Cardiac septum (tissue), 1 donor: ENCODE results near the gene TUT1. TPM values are rescaled to one million over a fixed set of nuclear protein-coding genes. Genes with fewer than 3 reads are reported as not detected.
"Not testable (repeated sequence)": the region's sequence is repeated elsewhere in the genome, so short reads cannot be mapped to it uniquely, and the experiment has no call there.

Experiments used
- DNase-seq: peaks from one replicate; pipeline ENCODE4 v3.0.0-alpha.2; 2020; ENCODE audit warnings: low spot score
- intact Hi-C: fragments of 100-400 bp; cut with DNase I; formaldehyde crosslinking; loops from one replicate; pipeline ENCODE4 v1.14.0; 2022
- long read RNA-seq: library from polyadenylated mRNA; unstranded; transcript quantifications from one replicate; pipeline ENCODE4 v2.0.0, GENCODE V29; 2021
- total RNA-seq: library from RNA; stranded (reverse); fragmentation: NEBNext Ultra II Directional; extraction: Animal tissue kit (Norgen Biotek cat#: 25700); gene quantifications from one replicate; pipeline ENCODE4 v1.2.1, GENCODE V29; 2021
- donor health status: DM: no; HTN: no; CAD: no.

Gene TUT1, protein sequence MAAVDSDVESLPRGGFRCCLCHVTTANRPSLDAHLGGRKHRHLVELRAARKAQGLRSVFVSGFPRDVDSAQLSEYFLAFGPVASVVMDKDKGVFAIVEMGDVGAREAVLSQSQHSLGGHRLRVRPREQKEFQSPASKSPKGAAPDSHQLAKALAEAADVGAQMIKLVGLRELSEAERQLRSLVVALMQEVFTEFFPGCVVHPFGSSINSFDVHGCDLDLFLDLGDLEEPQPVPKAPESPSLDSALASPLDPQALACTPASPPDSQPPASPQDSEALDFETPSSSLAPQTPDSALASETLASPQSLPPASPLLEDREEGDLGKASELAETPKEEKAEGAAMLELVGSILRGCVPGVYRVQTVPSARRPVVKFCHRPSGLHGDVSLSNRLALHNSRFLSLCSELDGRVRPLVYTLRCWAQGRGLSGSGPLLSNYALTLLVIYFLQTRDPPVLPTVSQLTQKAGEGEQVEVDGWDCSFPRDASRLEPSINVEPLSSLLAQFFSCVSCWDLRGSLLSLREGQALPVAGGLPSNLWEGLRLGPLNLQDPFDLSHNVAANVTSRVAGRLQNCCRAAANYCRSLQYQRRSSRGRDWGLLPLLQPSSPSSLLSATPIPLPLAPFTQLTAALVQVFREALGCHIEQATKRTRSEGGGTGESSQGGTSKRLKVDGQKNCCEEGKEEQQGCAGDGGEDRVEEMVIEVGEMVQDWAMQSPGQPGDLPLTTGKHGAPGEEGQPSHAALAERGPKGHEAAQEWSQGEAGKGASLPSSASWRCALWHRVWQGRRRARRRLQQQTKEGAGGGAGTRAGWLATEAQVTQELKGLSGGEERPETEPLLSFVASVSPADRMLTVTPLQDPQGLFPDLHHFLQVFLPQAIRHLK
- 11.7 TPM for total RNA-seq
- long read RNA-seq, transcript TUT1-202 (9 exons, 2,826 nt): major isoform, 15 of 27 reads
- long read RNA-seq, partial matches to known transcripts: 6 of 27 reads
- long read RNA-seq, other reads (novel, unspliced or antisense): 6 of 27 reads

DNA sequence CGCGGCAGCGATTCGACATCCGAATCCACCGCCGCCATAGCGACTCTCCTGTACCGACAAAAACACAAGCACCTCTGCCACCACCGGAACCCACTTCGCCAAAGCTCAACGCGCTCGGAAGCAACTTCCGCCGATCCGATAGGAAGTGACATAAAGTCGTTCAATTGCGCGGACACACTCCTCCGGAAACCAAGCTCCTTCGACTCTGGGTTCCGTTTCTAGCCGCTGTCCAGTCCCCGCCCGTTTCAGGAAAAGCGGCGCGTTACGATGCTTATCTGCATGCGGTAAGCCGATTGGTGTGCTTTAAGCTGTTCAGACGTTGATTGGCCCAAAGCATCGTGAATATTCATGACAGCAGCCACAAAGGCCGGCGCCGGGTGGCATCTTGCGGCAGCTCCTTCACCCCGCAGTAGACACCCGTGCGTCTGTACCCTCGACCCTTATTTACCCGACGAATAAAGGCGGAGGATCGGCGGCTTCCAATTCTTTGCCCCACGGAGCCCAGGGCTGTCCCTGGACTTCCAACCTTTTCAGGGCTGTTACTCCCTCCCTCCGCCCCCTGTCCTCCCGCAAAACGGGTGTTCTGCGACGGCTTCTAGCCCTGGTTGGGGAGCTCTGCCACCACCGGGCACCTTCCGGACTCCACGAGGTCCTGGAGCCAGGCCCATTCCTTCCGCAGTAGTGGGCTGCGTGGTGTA, at the start of gene TUT1:
Gene TUT1 (minus strand): TSS at position 76 of the 698 bp plus-strand sequence. CDS start 38 bp downstream, at position 38.
- DNase-seq: peak; percentile 96
- intact Hi-C loops: no loop called here

- no peak for DNase-seq
- intact Hi-C loops: loop anchor here (10.0 kb wide), 1 partner anchor 382 kb away; the partner anchor contains the start of gene SLC22A8
These were observed 41.2 kb upstream of the TUT1 start for GRCh38 chr11:62632492-62632891.

- no peak for DNase-seq
- intact Hi-C loops: no loop called here
These were observed 36.4 kb upstream of the TUT1 start for GRCh38 chr11:62627713-62628112.

- DNase-seq: no peak
These were observed 31.3 kb upstream of the TUT1 start for GRCh38 chr11:62622476-62623089.

GRCh38 chr11:62621567-62622470, 30.5 kb upstream of the TUT1 start, which contains the start of gene B3GAT3:
Gene B3GAT3, minus strand, starts transcription at chr11:62621986. Its CDS starts 39 bp downstream, at chr11:62621947.
- DNase-seq: peak; percentile 98
- intact Hi-C loops: loop anchor here (2.0 kb wide), 1 partner anchor 25 kb away; the partner anchor contains the start of gene GANAB

More at GRCh38 chr11:62622476-62623089, 31.3 kb upstream of the TUT1 start:
- intact Hi-C loops: loop anchor here (2.0 kb wide), 1 partner anchor 24 kb away; the partner anchor contains the start of gene GANAB

- intact Hi-C loops: no loop called here
- DNase-seq: no peak
These were observed 29.8 kb upstream of the TUT1 start for GRCh38 chr11:62621027-62621566.

GRCh38 chr11:62616957-62617356, 25.6 kb upstream of the TUT1 start:
- DNase-seq, intact Hi-C loops: not testable (repeated sequence)

DNA sequence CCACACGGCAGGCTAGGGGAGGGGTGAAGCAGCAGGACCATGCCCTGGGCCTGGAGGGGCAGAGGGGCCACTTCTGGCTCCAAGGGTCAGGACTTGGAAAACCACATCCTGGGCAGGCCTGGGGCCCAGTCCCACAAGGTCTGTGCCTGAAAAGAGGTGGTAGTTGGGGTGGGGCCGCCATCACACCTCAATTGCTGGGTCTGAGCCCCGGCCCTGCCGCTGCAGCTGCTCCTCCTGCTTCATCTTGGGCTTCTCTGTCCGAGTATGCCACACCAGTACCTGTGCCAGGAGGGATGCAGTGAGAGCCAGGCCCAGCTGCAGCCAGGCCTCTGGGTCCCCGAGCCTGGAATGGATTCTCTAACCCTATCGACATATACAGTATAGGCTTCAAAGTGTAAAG, 24.2 kb upstream of the TUT1 start:
- no peak for DNase-seq
- intact Hi-C loops: no loop called here

GRCh38 chr11:62614275-62614674, 23.0 kb upstream of the TUT1 start:
- DNase-seq: no peak
- intact Hi-C loops: no loop called here

DNA sequence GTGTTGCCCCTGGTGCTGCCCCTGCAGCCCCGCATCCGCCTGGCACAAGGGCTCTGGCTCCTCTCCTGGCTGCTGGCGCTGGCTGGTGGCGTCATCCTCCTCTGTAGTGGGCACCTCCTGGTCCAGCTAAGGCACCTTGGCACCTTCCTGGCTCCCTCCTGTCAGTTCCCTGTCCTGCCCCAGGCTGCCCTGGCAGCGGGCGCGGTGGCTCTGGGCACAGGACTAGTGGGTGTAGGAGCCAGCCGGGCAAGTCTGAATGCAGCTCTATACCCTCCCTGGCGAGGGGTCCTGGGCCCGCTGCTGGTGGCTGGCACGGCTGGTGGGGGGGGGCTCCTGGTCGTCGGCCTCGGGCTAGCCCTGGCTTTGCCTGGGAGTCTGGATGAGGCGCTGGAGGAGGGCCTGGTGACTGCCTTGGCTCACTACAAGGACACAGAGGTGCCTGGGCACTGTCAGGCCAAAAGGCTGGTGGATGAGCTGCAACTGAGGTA, 22.0 kb upstream of the TUT1 start:
- intact Hi-C loops: no loop called here
- peak; percentile 79 for DNase-seq

GRCh38 chr11:62612366-62613290, 21.3 kb upstream of the TUT1 start, which contains the start of the genes EML3 and ROM1:
Gene EML3, minus strand, starts transcription at chr11:62612775. Its CDS starts 318 bp downstream, at chr11:62612457.
Gene ROM1, plus strand, starts transcription at chr11:62613257. Its CDS starts 25 bp downstream, at chr11:62613282.
- peak; percentile 95 for DNase-seq
- intact Hi-C loops: no loop called here

DNA sequence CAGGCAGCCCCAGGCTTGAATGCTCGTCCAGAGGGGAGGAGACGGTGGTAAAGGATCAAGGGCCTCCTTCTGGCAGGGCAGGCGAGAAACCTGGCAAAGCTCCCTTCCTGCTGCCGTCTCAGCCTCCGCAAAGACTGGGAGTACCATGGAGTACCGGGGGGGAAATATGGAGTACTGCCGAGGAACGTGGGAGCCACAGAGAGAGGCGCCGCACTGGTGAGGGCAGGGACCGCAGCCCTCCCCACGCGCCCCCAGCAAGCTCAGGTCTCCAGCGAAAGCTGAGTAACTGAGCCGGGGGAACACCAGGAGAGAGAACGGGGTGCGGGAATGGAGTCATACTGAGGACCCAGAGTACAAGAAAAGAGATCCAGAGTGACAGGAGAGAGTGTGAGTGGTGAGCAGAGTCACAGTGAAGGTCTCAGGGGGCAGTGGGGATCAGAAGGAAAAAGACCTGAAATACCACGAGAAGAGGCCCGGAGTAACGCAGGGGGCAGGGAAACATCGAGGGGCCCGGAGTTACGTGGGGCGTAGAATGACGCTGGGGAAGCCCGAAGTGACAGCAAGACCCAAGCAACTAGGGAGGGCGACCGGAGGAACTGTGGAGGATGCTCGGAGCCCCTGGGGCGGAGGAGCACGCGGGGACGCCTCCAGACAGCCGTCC, 20.5 kb upstream of the TUT1 start:
- intact Hi-C loops: no loop called here
- peak; percentile 78 for DNase-seq

- intact Hi-C loops: no loop called here
- no peak for DNase-seq
These were observed 19.7 kb upstream of the TUT1 start for GRCh38 chr11:62610814-62611704.

DNA sequence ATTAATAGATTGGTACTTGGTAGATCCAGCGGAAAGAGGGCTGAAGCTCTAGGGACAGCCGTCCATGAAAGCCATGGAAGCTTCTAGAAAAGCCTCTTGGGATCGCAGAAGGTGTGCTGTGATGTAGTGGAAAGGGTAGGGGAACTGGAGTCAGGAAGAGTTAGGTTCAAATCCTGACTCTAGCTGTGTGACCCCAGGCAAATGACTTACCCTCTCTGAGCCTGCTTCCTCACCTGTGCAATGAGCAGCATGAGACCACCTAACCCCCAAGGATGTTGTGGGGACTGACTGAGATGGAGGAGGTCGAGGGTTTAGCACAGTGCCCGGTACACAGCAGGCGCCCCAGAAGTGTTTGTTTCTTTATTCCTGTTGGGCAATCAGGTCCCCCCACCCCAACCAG, 19.1 kb upstream of the TUT1 start:
- intact Hi-C loops: no loop called here
- DNase-seq: no peak

GRCh38 chr11:62608776-62609175, 17.5 kb upstream of the TUT1 start:
- no peak for DNase-seq
- intact Hi-C loops: no loop called here
